ENCODE data around the gene GRXCR2. TPM values are rescaled to one million over a fixed set of nuclear protein-coding genes. Genes with fewer than 3 reads are reported as not detected.

GRXCR2 gene
- total and polyA plus RNA-seq, 2 of the 4 experiments (the other 2 are of a cell fraction) = not detected

DNA sequence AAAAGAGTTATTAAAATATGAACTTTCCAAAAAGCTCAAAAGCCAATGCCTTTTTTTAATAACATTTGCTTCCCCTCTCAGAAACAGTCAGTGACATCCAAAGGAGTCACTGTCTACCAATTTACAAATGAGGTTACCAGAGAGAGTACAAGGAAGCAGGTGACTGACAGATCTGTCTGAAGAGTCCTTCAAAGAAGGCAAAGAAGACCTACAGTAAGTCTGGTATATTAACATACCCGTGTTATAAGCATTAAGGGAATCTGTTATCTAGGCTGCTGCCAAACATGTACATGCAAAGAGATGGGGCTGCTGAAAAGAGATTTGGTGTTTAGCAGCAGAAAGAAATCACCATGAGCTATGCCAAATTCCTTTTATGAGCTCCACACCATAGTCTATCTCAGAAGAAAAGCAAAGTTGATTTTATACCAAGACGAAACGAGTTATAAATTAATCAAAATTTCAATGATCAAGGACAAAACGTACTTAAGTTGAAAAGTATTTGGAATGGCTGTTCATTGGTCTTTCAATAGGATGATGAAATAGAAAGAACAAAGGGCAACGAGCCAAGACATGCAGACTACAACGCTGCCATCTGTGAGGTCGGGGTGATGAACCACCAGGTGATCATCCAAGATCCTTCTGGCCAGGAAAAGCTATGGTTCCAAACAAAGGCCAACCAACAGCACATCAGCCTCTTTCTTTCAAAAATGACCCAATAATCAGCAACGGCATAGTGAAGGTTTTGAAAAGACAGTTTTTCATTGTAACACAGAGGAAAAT lies 45.7 kb downstream of the GRXCR2 start:
- in situ Hi-C loops (cut with MboI; ENCODE audit: low sequenced_read_pairs) = no loop called here
- H4K20me1 ChIP-seq (ENCODE audit: insufficient read depth, low read length) = no peaks in the 10 kb centered on the region; the same call in 1 of the 2 replicates
- no peak overlapping the region for H3K27ac ChIP-seq (ENCODE audit: insufficient read depth, low read length)
- no peak overlapping the region for H4K5ac ChIP-seq (ENCODE audit: low read depth, low read length)
- no peak overlapping the region for H2BK5ac ChIP-seq (ENCODE audit: low read depth, low read length, poor library complexity, severe bottlenecking)
- no peak overlapping the region for H2BK15ac ChIP-seq (ENCODE audit: low read depth, low read length)
- H3K4ac ChIP-seq (ENCODE audit: low read depth, low read length) = no peak overlapping the region
- ChIA-PET CTCF (interaction anchor here (0.7 to 1.4 kb wide), 2 partner anchors 10 to 1623 kb away, joined by 3 read pairs; no protein-coding TSS in a partner anchor), POLR2A (ENCODE audit: unreplicated experiment) (no interaction called here)
- no peak overlapping the region for H3K23ac ChIP-seq (ENCODE audit: low read depth, low read length)
- dilution Hi-C loops (cut with HindIII; ENCODE audit: low sequenced_read_pairs, unreplicated experiment) = no loop called here
- no TSS peak for BruUV-seq (replicated peaks)
- no peak overlapping the region for H2BK120ac ChIP-seq (ENCODE audit: low read depth, low read length)
- no peak overlapping the region for H2AFZ ChIP-seq (replicated peaks; ENCODE audit: low read length, poor library complexity)
- no peak overlapping the region for H4K8ac ChIP-seq (ENCODE audit: low read depth in 2 of 2, low read length in 2 of 2)
- H4K91ac ChIP-seq (ENCODE audit: insufficient read depth, low read depth, low read length) = no peak overlapping the region
- H2AK5ac ChIP-seq (ENCODE audit: low read depth, low read length) = no peak overlapping the region
- no peak overlapping the region for H3K56ac ChIP-seq (ENCODE audit: extremely low read depth, insufficient read depth, low read length)
- H3K36me3 ChIP-seq (ENCODE audit: control insufficient read depth, insufficient read depth, low read length) = no peaks in the 10 kb centered on the region
- no peak for DNase-seq
- intact Hi-C loops (cut with micrococcal nuclease) = loop anchor here (5.0 to 10.0 kb wide), 5 partner anchors 130 to 1362 kb away; no protein-coding TSS in a partner anchor
- no peak for ATAC-seq (ENCODE audit: low read depth)
- H3K4me3 ChIP-seq (ENCODE audit: insufficient read depth, low read depth, low read length) = no peak overlapping the region
- H3K9ac ChIP-seq (ENCODE audit: low read depth, low read length) = no peak overlapping the region
- no peak overlapping the region for H2BK20ac ChIP-seq (ENCODE audit: low read depth, low read length)
- H3K14ac ChIP-seq (replicated peaks; ENCODE audit: low read depth, low read length) = no peak overlapping the region
- H3K18ac ChIP-seq (ENCODE audit: low read depth, low read length) = no peak overlapping the region
- H3K27me3 ChIP-seq (ENCODE audit: control insufficient read depth, insufficient read depth, low read length) = no peaks in the 10 kb centered on the region
- no peak overlapping the region for H3K4me2 ChIP-seq (ENCODE audit: low read depth, low read length)
- H3K9me1 ChIP-seq (ENCODE audit: insufficient read depth, low read length) = 0 out of 2 replicates have a peak, but pooled peaks cover 3% of the 10 kb centered on the region
- no peaks in the 10 kb centered on the region for H3K9me3 ChIP-seq (ENCODE audit: control insufficient read depth, insufficient read depth, low read length)
- TF ChIP-seq MAZ (IDR thresholded peaks at IDR 0.05; ENCODE audit: borderline replicate concordance, low read depth, low read length) (no peak), MAFK (IDR thresholded peaks at IDR 0.05; ENCODE audit: low read depth, low read length) (no peak), RFX5 (IDR thresholded peaks at IDR 0.05; ENCODE audit: low read depth, low read length) (no peak), BHLHE40 (IDR thresholded peaks at IDR 0.05; ENCODE audit: low read depth, low read length) (no peak), NFE2L2 (IDR thresholded peaks at IDR 0.05; ENCODE audit: low read depth, low read length) (no peak), RCOR1 (IDR thresholded peaks at IDR 0.05; ENCODE audit: insufficient replicate concordance, low read length) (no peak), CEBPB (IDR thresholded peaks at IDR 0.05; ENCODE audit: low read depth, low read length) (no peak), CTCF (conservative IDR thresholded peaks at IDR 0.05; ENCODE audit: low read depth, low read length) (no peak), MXI1 (IDR thresholded peaks at IDR 0.05; ENCODE audit: borderline replicate concordance, low read depth, low read length) (no peak), ELK1 (IDR thresholded peaks at IDR 0.05; ENCODE audit: borderline replicate concordance, low read depth, low read length) (no peak), POLR2A (IDR thresholded peaks at IDR 0.05; ENCODE audit: low read depth, low read length) (no peak), CHD1 (IDR thresholded peaks at IDR 0.05; ENCODE audit: low read depth, low read length) (no peak), FOS (IDR thresholded peaks at IDR 0.05; ENCODE audit: low read depth, low read length) (no peak)
- TF ChIP-seq, protein P1, sequence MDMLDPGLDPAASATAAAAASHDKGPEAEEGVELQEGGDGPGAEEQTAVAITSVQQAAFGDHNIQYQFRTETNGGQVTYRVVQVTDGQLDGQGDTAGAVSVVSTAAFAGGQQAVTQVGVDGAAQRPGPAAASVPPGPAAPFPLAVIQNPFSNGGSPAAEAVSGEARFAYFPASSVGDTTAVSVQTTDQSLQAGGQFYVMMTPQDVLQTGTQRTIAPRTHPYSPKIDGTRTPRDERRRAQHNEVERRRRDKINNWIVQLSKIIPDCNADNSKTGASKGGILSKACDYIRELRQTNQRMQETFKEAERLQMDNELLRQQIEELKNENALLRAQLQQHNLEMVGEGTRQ (IDR thresholded peaks at IDR 0.05; ENCODE audit: low read depth, low read length) = no peak
- H3K4me1 ChIP-seq (ENCODE audit: control insufficient read depth, insufficient read depth, low read length) = peaks cover 7% of the 10 kb centered on the region
- 57% methylated on average over 2 of the region's 8 CpGs; no CpG with 5 or more reads in 1 of the 2 experiments for WGBS, 2 experiments (ENCODE audit: extremely low coverage in 2 of 2, insufficient read length in 1 of 2)
- no peak overlapping the region for H2AK9ac ChIP-seq (replicated peaks; ENCODE audit: low read depth, low read length, poor library complexity)
- H3K79me1 ChIP-seq (ENCODE audit: low read depth in 1 of 2, low read length in 2 of 2) = peaks cover 3 to 4% of the 10 kb centered on the region in 2 experiments; a peak in 2 of 4 replicates
